ENCODE data around the gene ACTG1. TPM values are rescaled to one million over a fixed set of nuclear protein-coding genes. Genes with fewer than 3 reads are reported as not detected.

ACTG1 gene
- total and polyA plus RNA-seq, 12 donors, result 290 to 1,180 (median 345) TPM

DNA sequence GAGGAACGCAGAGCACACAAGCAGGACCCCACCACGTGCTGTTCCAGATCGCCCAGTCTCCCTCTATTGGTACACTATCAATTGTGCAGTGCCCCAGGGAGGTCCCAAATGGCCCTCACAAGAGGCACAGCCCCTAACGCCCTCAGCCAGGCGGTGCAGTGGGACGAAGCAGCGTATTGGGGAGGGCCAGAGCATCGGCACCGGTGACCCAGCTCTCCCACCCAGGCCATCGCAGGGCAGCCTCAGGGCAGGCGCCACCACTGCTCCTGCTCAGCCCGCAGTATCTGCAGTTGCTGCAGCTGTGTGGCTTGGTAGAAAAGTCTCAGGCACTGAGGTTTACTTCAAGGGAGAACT lies 45.5 kb upstream of the ACTG1 start:
- DNase-seq (no peak), ATAC-seq (peak in 2 of 8 donors; percentile 1 to 4)
- 88 to 89% methylated on average over 12 of the region's 12 CpGs for WGBS, 2 donors
- TF ChIP-seq, protein P1, sequence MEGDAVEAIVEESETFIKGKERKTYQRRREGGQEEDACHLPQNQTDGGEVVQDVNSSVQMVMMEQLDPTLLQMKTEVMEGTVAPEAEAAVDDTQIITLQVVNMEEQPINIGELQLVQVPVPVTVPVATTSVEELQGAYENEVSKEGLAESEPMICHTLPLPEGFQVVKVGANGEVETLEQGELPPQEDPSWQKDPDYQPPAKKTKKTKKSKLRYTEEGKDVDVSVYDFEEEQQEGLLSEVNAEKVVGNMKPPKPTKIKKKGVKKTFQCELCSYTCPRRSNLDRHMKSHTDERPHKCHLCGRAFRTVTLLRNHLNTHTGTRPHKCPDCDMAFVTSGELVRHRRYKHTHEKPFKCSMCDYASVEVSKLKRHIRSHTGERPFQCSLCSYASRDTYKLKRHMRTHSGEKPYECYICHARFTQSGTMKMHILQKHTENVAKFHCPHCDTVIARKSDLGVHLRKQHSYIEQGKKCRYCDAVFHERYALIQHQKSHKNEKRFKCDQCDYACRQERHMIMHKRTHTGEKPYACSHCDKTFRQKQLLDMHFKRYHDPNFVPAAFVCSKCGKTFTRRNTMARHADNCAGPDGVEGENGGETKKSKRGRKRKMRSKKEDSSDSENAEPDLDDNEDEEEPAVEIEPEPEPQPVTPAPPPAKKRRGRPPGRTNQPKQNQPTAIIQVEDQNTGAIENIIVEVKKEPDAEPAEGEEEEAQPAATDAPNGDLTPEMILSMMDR (IDR thresholded peaks at IDR 0.05), result no peak
- Histone ChIP-seq H3K27ac (peak overlapping the region in 3 of 10 donors; percentile 2 to 76 (median 26)), H3K36me3 (peaks cover 0 to 73% (median 39%) of the 10 kb centered on the region in 9 donors), H3K27me3 (no peaks in the 10 kb centered on the region), H3K4me1 (peaks cover 20 to 66% (median 48%) of the 10 kb centered on the region in 9 donors), H3K4me3 (no peak overlapping the region), H3K9me3 (no peaks in the 10 kb centered on the region)
- intact Hi-C loops (cut with DNase I), result loop anchor here in 1 of 10 donors (2.0 kb wide), 1 partner anchor 43 kb away; no protein-coding TSS in a partner anchor

DNA sequence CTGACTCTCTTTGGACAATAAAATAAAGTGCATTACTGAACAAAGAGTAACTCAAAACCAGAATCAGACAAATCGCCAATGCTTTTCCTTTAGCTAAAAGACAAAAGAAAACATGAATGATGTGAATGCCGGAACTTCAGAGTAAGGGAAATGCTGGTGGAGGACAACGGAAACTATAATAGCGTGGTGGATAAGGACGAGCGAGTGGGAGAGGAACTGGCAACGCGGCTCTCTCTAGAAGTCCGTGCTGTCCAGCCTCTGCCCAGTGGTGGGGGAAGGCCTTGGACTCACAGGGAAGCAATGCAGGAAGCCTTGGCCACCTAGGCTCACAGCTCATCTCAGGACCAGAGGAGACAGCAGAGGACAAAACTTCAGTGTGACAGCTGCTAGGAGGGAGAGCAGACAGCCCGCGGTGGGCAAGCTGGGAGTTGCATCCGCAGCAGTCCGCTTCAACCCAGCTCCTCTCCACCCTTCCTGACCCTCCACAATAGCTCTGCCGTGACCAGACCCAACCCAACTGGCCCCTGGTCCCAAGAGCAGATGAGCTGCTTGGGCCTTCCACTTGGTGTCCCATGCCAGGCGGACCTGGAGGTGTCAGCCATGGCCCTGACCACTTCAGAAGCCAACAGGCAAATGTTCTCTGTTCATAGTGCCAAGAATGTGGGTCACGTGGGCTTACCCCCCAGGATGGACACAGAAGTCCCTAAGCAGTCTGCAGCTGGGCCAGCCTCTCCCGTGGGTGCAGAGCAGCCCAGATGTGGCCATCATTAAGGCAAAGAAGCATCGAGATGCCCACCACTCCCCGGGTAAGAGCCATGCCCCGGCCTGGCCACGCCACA lies 44.9 kb upstream of the ACTG1 start:
- peak overlapping the region in 3 of 10 donors; percentile 2 to 76 (median 68) for H3K27ac ChIP-seq

DNA sequence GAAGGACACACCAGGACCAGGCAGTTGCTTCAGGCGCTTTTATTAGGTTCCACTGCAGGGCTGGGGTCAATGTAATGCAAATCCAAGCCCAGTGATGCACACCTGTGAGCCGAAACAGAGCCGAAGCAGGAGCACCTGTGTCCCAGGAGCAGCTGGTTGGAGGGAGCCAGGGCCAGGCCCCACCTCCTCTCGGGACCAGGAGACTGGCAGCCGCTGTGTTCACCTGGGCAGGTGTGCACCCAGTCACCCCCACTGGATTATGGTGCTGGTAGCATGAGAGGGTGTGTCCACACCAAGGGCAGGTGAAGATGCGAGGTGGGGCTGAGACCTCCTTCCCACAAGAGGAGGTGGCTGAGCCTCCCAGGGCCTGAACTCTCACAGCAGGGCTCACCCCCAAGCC lies 44.3 kb upstream of the ACTG1 start:
- intact Hi-C loops (cut with DNase I), result no loop called here
- TF ChIP-seq, protein P1 (IDR thresholded peaks at IDR 0.05), result no peak
- Histone ChIP-seq H3K27me3 (no peaks in the 10 kb centered on the region), H3K4me3 (no peak overlapping the region), H3K4me1 (peaks cover 20 to 71% (median 56%) of the 10 kb centered on the region in 9 donors), H3K27ac (peak overlapping the region in 8 of 10 donors; percentile 44 to 76 (median 64)), H3K36me3 (peaks cover 0 to 61% (median 38%) of the 10 kb centered on the region in 9 donors), H3K9me3 (no peaks in the 10 kb centered on the region)
- WGBS, 2 donors, result 91 to 93% methylated on average over 6 of the region's 6 CpGs
- DNase-seq (no peak), ATAC-seq (no peak)

More for the DNA sequence above, 44.9 kb upstream of the ACTG1 start:
- Histone ChIP-seq H3K9me3 (no peaks in the 10 kb centered on the region), H3K27me3 (no peaks in the 10 kb centered on the region), H3K4me1 (peaks cover 20 to 71% (median 54%) of the 10 kb centered on the region in 9 donors), H3K36me3 (peaks cover 0 to 67% (median 39%) of the 10 kb centered on the region in 9 donors), H3K4me3 (no peak overlapping the region)
- intact Hi-C loops (cut with DNase I), result loop anchor here in 1 of 10 donors (2.0 kb wide), 1 partner anchor 43 kb away; no protein-coding TSS in a partner anchor
- TF ChIP-seq, protein P1 (IDR thresholded peaks at IDR 0.05), result no peak
- DNase-seq (no peak), ATAC-seq (peak in 3 of 8 donors; percentile 8 to 39 (median 8))
- WGBS, 2 donors, result 74% methylated on average over 21 of the region's 21 CpGs

DNA sequence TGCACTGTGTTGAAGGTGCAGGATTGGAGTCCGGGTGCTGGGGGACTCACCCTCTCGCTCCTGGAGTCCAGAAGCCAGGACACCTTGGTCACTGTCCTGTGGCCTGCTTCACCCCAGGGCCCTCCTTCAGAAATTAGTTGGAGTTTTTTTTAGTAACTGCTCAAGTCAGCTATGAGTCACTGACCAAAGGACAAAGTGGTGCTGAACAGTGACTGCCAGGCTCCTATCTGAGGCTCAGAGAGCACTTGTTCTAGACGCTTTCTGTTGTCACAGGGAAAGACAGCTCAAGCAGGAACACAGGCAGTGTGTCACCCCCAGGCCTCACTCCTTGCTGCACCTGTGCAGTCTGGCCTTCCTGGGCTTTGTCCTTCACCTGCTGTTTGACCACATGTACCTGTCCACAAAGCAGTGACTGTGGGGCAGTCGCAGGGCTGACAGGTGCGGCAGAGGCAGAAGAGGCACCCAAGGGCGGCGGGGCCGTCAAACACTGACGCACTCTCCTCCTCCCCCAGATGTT lies 43.6 kb upstream of the ACTG1 start:
- no peak for DNase-seq
- Histone ChIP-seq H3K27ac (peak overlapping the region; percentile 31 to 76 (median 63)), H3K36me3 (peaks cover 0 to 55% (median 33%) of the 10 kb centered on the region in 9 donors), H3K27me3 (no peaks in the 10 kb centered on the region), H3K4me1 (peaks cover 22 to 72% (median 61%) of the 10 kb centered on the region in 9 donors), H3K4me3 (no peak overlapping the region), H3K9me3 (no peaks in the 10 kb centered on the region)
- TF ChIP-seq, protein P1 (IDR thresholded peaks at IDR 0.05), result no peak
- ATAC-seq, result peak in 4 of 8 donors; percentile 17 to 46 (median 42)
- WGBS, 2 donors, result 69 to 74% methylated on average over 9 of the region's 9 CpGs
- intact Hi-C loops (cut with DNase I), result no loop called here

Data from heart right ventricle (tissue), 16 donors.